Stomach (tissue), 9 donors: ENCODE measurements around the gene SLC39A6. TPM values are rescaled to one million over a fixed set of nuclear protein-coding genes. Genes with fewer than 3 reads are reported as not detected.
"Not testable (repeated sequence)": the region's sequence is repeated elsewhere in the genome, so short reads cannot be mapped to it uniquely, and the experiment has no call there.

Experiments
- DNase-seq, 2 donors: peaks; one replicate each; pipeline versions ENCODE4 v3.0.0 to v3.0.0-alpha.2; 2013 to 2019
- H3K27ac ChIP-seq, 5 donors: fragments of 200-600 bp in 4 of 5; sonication (generic) in 4 of 5; one replicate each; pipeline ENCODE4 v1.5.1; 2013 to 2019; ENCODE audit warnings: mild to moderate bottlenecking in 1 of 5, moderate library complexity in 1 of 5
- H3K27me3 ChIP-seq, 3 donors: fragments of 200-600 bp; sonication (generic); one replicate each; pipeline ENCODE4 v1.5.1; 2017 to 2019; ENCODE audit warnings: mixed run types in 1 of 3
- H3K36me3 ChIP-seq, 4 donors: fragments of 200-600 bp; sonication (generic); 1 replicate in 3 of 4; 2 replicates in 1 of 4; pipeline ENCODE4 v1.5.1; 2016 to 2019
- H3K4me1 ChIP-seq, 4 donors: fragments of 200-600 bp; sonication (generic); one replicate each; pipeline ENCODE4 v1.5.1; 2016 to 2019
- H3K4me3 ChIP-seq, 4 donors: fragments of 200-600 bp; sonication (generic) in 3 of 4; one replicate each; pipeline ENCODE4 v1.5.1; 2016 to 2019; ENCODE audit warnings: mild to moderate bottlenecking in 1 of 4
- H3K9me3 ChIP-seq, 4 donors: fragments of 200-600 bp; sonication (generic); one replicate each; pipeline ENCODE4 v1.5.1; 2016 to 2019
- EP300 ChIP-seq: sonication (generic); formaldehyde crosslinking; IDR thresholded peaks from one replicate; pipeline ENCODE4 v1.6.1; 2017; ENCODE audit warnings: antibody characterized with exemption
- POLR2A ChIP-seq, 4 donors: fragments of 450-650 bp; IDR thresholded peaks; one replicate each; pipeline ENCODE4 v1.6.1; 2016; ENCODE audit warnings: antibody characterized with exemption in 4 of 4, control low read depth in 2 of 4, mild to moderate bottlenecking in 1 of 4, moderate library complexity in 1 of 4
- POLR2AphosphoS5 ChIP-seq, 3 donors: sonication (generic); formaldehyde crosslinking; IDR thresholded peaks; one replicate each; pipeline ENCODE4 v1.6.1; 2016; ENCODE audit warnings: antibody characterized with exemption in 3 of 3
- WGBS, 5 donors: extraction: QIAGEN DNeasy Blood & Tissue Kit in 3 of 5; methylation state at CpG; one replicate each; pipeline versions ENCODE4 v1.1.5 to v1.1.7; 2013 to 2018; 5-methylcytosine and 5-hydroxymethylcytosine counted together
- intact Hi-C: fragments of 100-400 bp; cut with DNase I; formaldehyde crosslinking; loops from one replicate; pipeline ENCODE4 v1.15.1; 2023; ENCODE audit warnings: low total_unique reads
- polyA plus RNA-seq, 3 donors: library from polyadenylated mRNA; stranded (reverse); fragments of 200-250 nt; gene quantifications; one replicate each; pipeline ENCODE4 v1.2.3, GENCODE V29; 2013
- total RNA-seq, 5 donors: library from RNA; depleted of rRNA; stranded (reverse); fragments of >200 nt; gene quantifications; one replicate each; pipeline versions ENCODE4 v1.1.0 to v1.2.3, GENCODE V29; 2014 to 2016
- TF ChIP-seq, protein P1 (sequence below), 7 experiments: fragments of 450-650 bp in 4 of 7; fragments of 200-600 bp in 3 of 7; sonication (generic) in 3 of 7; IDR thresholded peaks; one replicate each; pipeline ENCODE4 v1.5.1; 2016 to 2019; ENCODE audit warnings: antibody characterized with exemption in 7 of 7, control low read depth in 2 of 7, mild to moderate bottlenecking in 1 of 7
- donor health status: healthy with polysubstance abuse.
- donor health status: Bipolar disorder and iron deficiency.
- donor health status: healthy.

Gene SLC39A6
- total and polyA plus RNA-seq, 8 donors: 4.0 to 33.9 (median 12.7) TPM

DNA sequence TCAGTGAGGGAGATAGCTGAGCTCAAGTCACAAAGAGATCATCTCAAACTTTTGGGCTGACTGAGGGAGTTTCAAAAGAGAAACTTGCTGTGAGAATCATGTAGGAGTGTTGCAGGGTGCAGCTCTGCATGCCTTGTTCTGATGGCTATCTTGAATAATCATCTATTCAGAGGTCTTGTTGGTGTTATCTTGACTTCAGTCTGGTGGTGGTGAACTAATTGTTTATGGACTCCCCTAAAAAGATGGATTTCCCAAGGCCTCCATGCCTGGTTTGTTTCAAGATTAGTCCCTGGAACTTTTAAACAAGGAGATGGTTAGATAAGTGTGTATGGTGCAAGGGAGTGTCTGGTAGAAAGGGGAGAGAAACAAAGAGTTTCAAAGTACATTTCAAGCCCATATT lies 29.8 kb downstream of the SLC39A6 start:
- peaks cover 0 to 3% (median 0%) of the 10 kb centered on the region in 3 donors for H3K27me3 ChIP-seq
- peaks cover 0 to 5% (median 2%) of the 10 kb centered on the region in 4 donors for H3K9me3 ChIP-seq
- no peak overlapping the region for H3K27ac ChIP-seq
- no peaks in the 10 kb centered on the region for H3K36me3 ChIP-seq
- TF ChIP-seq, protein P1, sequence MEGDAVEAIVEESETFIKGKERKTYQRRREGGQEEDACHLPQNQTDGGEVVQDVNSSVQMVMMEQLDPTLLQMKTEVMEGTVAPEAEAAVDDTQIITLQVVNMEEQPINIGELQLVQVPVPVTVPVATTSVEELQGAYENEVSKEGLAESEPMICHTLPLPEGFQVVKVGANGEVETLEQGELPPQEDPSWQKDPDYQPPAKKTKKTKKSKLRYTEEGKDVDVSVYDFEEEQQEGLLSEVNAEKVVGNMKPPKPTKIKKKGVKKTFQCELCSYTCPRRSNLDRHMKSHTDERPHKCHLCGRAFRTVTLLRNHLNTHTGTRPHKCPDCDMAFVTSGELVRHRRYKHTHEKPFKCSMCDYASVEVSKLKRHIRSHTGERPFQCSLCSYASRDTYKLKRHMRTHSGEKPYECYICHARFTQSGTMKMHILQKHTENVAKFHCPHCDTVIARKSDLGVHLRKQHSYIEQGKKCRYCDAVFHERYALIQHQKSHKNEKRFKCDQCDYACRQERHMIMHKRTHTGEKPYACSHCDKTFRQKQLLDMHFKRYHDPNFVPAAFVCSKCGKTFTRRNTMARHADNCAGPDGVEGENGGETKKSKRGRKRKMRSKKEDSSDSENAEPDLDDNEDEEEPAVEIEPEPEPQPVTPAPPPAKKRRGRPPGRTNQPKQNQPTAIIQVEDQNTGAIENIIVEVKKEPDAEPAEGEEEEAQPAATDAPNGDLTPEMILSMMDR (IDR thresholded peaks at IDR 0.05): no peak
- TF ChIP-seq POLR2AphosphoS5 (IDR thresholded peaks at IDR 0.05) (no peak), EP300 (no peak)
- no peak for DNase-seq
- H3K4me1 ChIP-seq: no peaks in the 10 kb centered on the region
- H3K4me3 ChIP-seq: no peak overlapping the region
- intact Hi-C loops: no loop called here

DNA sequence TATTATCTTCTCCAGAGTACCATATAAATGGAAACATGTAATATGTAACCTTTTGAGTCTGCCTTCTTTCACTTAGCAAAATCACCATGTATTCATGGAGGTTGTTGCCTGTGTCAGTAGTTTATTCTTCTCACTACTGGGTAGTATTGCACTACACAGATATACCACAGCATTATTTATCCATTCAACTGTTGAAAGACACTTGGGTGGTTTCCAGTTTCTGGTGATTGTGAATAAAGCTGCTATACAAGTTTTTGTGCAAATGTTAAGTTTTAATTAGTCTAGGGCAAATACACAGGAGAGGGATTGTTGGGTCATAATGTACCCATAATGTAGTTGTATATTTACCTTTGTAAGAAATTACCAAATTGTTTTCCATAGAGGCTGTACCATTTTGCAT lies 32.2 kb downstream of the SLC39A6 start:
- DNase-seq: no peak
- TF ChIP-seq, protein P1 (IDR thresholded peaks at IDR 0.05): no peak
- TF ChIP-seq POLR2AphosphoS5 (IDR thresholded peaks at IDR 0.05): no peak
- Histone ChIP-seq H3K9me3 (peaks cover 0 to 3% (median 1%) of the 10 kb centered on the region in 4 donors), H3K27ac (no peak overlapping the region), H3K27me3 (peaks cover 0 to 5% (median 0%) of the 10 kb centered on the region in 3 donors), H3K4me3 (no peak overlapping the region), H3K4me1 (no peaks in the 10 kb centered on the region), H3K36me3 (no peaks in the 10 kb centered on the region)
- intact Hi-C loops: no loop called here

DNA sequence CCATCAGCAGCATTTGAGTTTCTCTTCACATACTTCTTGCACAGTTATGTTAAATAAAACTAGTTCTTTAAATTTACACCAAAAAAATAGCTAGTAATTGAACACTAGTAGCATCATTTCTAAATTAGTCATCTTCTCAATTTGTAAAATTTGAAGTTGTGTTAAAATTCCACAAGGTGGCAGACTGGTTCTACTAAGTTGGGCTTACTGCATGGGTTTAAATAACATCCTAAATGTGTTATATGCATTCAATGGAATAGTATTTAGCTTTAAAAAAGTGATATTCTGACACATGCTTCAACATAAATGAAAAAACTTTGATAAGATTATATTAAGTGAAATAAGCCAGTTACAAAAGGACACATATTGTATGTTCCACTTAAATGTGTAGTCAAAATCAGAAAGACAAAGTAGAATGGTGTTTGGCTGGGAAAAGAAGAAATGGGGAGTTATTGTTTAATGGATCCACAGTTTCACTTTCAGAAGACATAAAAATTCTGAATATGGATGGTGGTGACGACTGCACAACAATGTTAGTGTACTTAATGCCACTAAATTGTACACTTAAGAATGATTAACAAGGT lies 33.1 kb downstream of the SLC39A6 start:
- WGBS, 5 donors: 9 to 29% (median 13%) methylated on average over 1 of the region's 1 CpG

DNA sequence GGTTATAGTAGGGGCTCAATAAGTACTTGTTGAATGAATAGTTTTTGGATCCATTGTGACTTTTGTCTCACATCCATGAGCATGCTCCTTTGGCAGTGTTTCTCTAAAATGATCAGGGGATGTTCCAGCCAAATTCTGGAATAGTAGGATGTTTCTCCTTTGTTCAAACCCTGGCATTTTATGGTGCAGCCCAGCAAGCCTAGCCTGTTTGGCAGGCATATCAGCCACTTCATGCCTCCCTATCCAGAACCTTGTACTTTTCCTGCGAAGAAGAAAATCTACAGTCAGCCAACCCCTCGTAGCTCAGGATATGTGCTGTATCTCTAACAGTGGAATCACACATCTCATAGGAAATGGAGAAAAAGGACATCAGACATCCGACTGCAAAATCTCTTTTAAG lies 34.7 kb downstream of the SLC39A6 start:
- no peak for DNase-seq
- Histone ChIP-seq H3K27me3 (peaks cover 0 to 5% (median 0%) of the 10 kb centered on the region in 3 donors), H3K27ac (no peak overlapping the region), H3K4me1 (no peaks in the 10 kb centered on the region), H3K36me3 (no peaks in the 10 kb centered on the region), H3K4me3 (no peak overlapping the region), H3K9me3 (no peaks in the 10 kb centered on the region)
- 67 to 84% (median 75%) methylated on average over 3 of the region's 3 CpGs for WGBS, 5 donors
- TF ChIP-seq POLR2AphosphoS5 (IDR thresholded peaks at IDR 0.05) (no peak), POLR2A (IDR thresholded peaks at IDR 0.05) (no peak), EP300 (no peak)
- TF ChIP-seq, protein P1 (IDR thresholded peaks at IDR 0.05): no peak
- intact Hi-C loops: loop anchor here (5.0 kb wide), 1 partner anchor 188 kb away; no protein-coding TSS in a partner anchor

More for the DNA sequence above, 33.1 kb downstream of the SLC39A6 start:
- H3K27ac ChIP-seq: no peak overlapping the region
- TF ChIP-seq EP300 (no peak), POLR2A (IDR thresholded peaks at IDR 0.05) (no peak), POLR2AphosphoS5 (IDR thresholded peaks at IDR 0.05) (no peak)
- TF ChIP-seq, protein P1 (IDR thresholded peaks at IDR 0.05): peak in 5 of 7 experiments; percentile 0 to 48 (median 39)
- peaks cover 0 to 5% (median 0%) of the 10 kb centered on the region in 3 donors for H3K27me3 ChIP-seq
- no peaks in the 10 kb centered on the region for H3K4me1 ChIP-seq
- intact Hi-C loops: no loop called here
- no peaks in the 10 kb centered on the region for H3K36me3 ChIP-seq
- peak in 1 of 2 donors; percentile 66 for DNase-seq
- no peak overlapping the region for H3K4me3 ChIP-seq
- H3K9me3 ChIP-seq: no peaks in the 10 kb centered on the region

DNA sequence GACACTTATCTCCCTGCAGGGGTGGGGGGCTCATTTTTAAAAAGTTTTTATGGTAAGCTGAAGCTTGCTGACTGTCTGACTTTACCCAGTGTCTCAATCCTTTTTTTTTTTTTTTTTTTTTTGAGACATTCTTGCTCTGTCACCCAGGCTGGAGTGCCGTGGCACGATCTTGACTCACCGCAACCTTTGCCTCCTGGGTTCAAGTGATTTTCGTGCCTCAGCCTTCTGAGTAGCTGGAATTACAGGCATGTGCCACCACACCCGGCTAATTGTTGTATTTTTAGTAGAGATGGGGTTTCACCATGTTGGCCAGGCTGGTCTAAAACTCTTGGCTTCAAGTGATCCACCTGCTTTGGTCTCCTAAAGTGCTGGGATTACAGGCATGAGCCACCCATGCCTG lies 37.0 kb downstream of the SLC39A6 start:
- H3K4me3 ChIP-seq, H3K36me3 ChIP-seq, H3K4me1 ChIP-seq, DNase-seq, H3K27ac ChIP-seq, H3K27me3 ChIP-seq, H3K9me3 ChIP-seq: not testable (repeated sequence)
- intact Hi-C loops: loop anchor here (5.0 kb wide), 1 partner anchor 190 kb away; no protein-coding TSS in a partner anchor
- WGBS, 5 donors: 69 to 81% (median 73%) methylated on average over 5 of the region's 5 CpGs
